DND-41 (cell line): ENCODE results near the gene NDUFS1.

Source experiments
- CTCF ChIP-seq: IDR thresholded peaks from 2 replicates; pipeline ENCODE4 v1.5.1; 2012; ENCODE audit warnings: borderline replicate concordance, low read length, moderate library complexity, mild to moderate bottlenecking; ENCODE audit not compliant: poor library complexity, severe bottlenecking; ENCODE audit errors: extremely low read depth
- EZH2 ChIP-seq: IDR thresholded peaks from 3 replicates; pipeline ENCODE4 v1.6.1; 2012; ENCODE audit warnings: borderline replicate concordance, low read depth, mild to moderate bottlenecking, moderate library complexity, low read length, inconsistent platforms; ENCODE audit not compliant: severe bottlenecking

GRCh38 chr2:206203331-206203730, 44.1 kb upstream of the NDUFS1 start:
- no peak for TF ChIP-seq CTCF
- no peak for TF ChIP-seq EZH2
